Measurements from ENCODE around the gene ALDH7A1. TPM values are rescaled to one million over a fixed set of nuclear protein-coding genes. Genes with fewer than 3 reads are reported as not detected.

The ALDH7A1 gene
- total and polyA plus RNA-seq, 12 donors, result 19.5 to 65.7 (median 48.4) TPM

DNA sequence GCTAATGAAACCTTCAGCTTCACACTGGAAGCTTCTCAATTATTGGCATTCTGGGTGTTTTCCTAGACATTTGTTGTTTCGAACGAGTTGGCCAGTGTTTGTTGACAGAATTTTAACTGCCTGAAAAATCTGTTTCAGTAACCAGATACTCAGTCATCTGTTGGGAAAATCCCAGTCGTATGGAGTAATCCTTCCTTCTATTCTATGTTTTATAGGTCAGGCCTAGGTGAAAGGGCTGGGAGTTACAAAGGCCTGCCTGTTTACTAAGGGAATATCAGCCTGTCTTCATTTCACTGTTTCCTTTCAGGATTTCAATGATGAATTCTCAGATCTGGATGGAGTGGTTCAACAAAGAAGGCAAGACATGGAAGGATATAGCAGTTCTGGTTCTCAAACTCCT, 111.9 kb downstream of the ALDH7A1 start:
- intact Hi-C loops (cut with DNase I), result loop anchor here in 2 of 10 donors (10.0 kb wide), 1 partner anchor 52 kb away; no protein-coding TSS in a partner anchor
- WGBS, 2 donors, result 59 to 69% methylated on average over 3 of the region's 3 CpGs
- peaks cover 0 to 100% (median 57%) of the 10 kb centered on the region in 9 donors for H3K36me3 ChIP-seq

DNA sequence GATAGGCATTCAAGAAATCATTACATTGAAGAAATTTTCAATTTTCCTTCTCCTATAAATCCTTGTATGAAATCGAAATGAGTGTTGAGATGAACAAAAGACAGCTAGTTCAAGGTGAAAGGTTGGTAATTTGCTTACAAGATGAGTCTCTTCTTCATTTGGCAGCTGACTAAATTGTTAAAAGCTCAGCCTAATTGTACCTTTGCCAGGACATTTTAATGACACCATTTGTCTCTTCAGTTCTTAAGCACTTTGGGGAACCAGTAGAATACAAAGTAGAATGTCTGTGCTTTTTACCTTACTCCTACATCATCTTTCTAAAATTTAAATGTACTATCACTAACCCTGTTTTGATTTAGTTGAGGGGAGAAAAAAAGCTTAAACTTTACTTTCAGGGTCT, 112.4 kb downstream of the ALDH7A1 start:
- Histone ChIP-seq H3K27ac (no peak overlapping the region), H3K4me3 (no peak overlapping the region), H3K36me3 (peaks cover 0 to 100% (median 51%) of the 10 kb centered on the region in 9 donors), H3K27me3 (no peaks in the 10 kb centered on the region), H3K4me1 (peaks cover 0 to 36% (median 4%) of the 10 kb centered on the region in 9 donors), H3K9me3 (no peaks in the 10 kb centered on the region)
- 95 to 97% methylated on average over 1 of the region's 1 CpG for WGBS, 2 donors
- TF ChIP-seq, protein P1, sequence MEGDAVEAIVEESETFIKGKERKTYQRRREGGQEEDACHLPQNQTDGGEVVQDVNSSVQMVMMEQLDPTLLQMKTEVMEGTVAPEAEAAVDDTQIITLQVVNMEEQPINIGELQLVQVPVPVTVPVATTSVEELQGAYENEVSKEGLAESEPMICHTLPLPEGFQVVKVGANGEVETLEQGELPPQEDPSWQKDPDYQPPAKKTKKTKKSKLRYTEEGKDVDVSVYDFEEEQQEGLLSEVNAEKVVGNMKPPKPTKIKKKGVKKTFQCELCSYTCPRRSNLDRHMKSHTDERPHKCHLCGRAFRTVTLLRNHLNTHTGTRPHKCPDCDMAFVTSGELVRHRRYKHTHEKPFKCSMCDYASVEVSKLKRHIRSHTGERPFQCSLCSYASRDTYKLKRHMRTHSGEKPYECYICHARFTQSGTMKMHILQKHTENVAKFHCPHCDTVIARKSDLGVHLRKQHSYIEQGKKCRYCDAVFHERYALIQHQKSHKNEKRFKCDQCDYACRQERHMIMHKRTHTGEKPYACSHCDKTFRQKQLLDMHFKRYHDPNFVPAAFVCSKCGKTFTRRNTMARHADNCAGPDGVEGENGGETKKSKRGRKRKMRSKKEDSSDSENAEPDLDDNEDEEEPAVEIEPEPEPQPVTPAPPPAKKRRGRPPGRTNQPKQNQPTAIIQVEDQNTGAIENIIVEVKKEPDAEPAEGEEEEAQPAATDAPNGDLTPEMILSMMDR (IDR thresholded peaks at IDR 0.05), result no peak
- no peak for DNase-seq
- ATAC-seq, result no peak
- intact Hi-C loops (cut with DNase I), result loop anchor here in 2 of 10 donors (10.0 kb wide), 1 partner anchor 52 kb away; no protein-coding TSS in a partner anchor

More for the DNA sequence above, 111.9 kb downstream of the ALDH7A1 start:
- TF ChIP-seq, protein P1 (IDR thresholded peaks at IDR 0.05), result no peak
- Histone ChIP-seq H3K27me3 (no peaks in the 10 kb centered on the region), H3K4me3 (no peak overlapping the region), H3K27ac (peak overlapping the region in 1 of 10 donors; percentile 3), H3K9me3 (no peaks in the 10 kb centered on the region), H3K4me1 (peaks cover 0 to 36% (median 5%) of the 10 kb centered on the region in 9 donors)
- ATAC-seq, result no peak
- no peak for DNase-seq

DNA sequence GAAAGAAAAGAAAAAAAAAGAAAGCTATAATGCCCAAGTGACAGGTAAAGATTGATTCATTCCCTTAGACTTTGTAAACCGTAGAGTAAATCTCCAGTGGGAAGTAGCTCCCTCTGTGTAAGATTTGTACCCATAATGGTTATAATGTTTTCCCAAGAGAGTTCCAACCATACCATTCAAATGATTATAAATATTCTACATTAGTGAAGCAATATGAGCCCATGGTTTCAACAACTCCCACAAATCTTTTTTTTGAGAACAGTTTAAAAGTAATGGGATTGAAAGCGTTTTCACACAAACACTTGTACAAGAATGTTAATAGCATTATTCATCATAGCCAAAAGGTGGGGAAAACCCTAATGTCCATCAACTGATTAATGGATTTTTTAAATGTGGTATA, 113.8 kb downstream of the ALDH7A1 start:
- Histone ChIP-seq H3K4me3 (no peak overlapping the region), H3K4me1 (peaks cover 0 to 36% (median 4%) of the 10 kb centered on the region in 9 donors), H3K9me3 (no peaks in the 10 kb centered on the region), H3K36me3 (peaks cover 0 to 99% (median 38%) of the 10 kb centered on the region in 9 donors), H3K27me3 (no peaks in the 10 kb centered on the region), H3K27ac (no peak overlapping the region)
- TF ChIP-seq, protein P1 (IDR thresholded peaks at IDR 0.05), result no peak
- ATAC-seq (no peak), DNase-seq (no peak)
- intact Hi-C loops (cut with DNase I), result loop anchor here in 2 of 10 donors (10.0 kb wide), 1 partner anchor 54 kb away; no protein-coding TSS in a partner anchor
- WGBS, 2 donors, result 96 to 97% methylated on average over 2 of the region's 2 CpGs

Other genes with a start within 250 kb of the ALDH7A1 start
- gene GRAMD2B, start 171.8 kb downstream of the ALDH7A1 start, total RNA-seq, result 10 to 100 TPM; 29.1 to 47.3 (median 35.3) TPM
- 10 to 100 TPM; 10.7 to 13.3 TPM for gene GRAMD2B, start 171.8 kb downstream of the ALDH7A1 start, polyA plus RNA-seq
- gene PHAX, start 5.7 kb upstream of the ALDH7A1 start, total RNA-seq, result 10 to 100 TPM; 23.4 to 38.5 (median 28.0) TPM
- gene PHAX, start 5.7 kb upstream of the ALDH7A1 start, polyA plus RNA-seq, result 10 to 100 TPM; 10.9 to 19.3 TPM
- gene LMNB1, start 181.9 kb upstream of the ALDH7A1 start, total RNA-seq, result 10 to 100 TPM in 1 of 10 donors, 1 to 10 TPM in 7, under 1 TPM in 2; 0.78 to 14.7 (median 1.4) TPM
- 1 to 10 TPM; 1.0 to 1.5 TPM for gene LMNB1, start 181.9 kb upstream of the ALDH7A1 start, polyA plus RNA-seq